GM19463 (cell line): ENCODE data around the gene STARD9.

ENCODE experiments used
- ATAC-seq: cut with Tn5 transposase; IDR thresholded peaks from one replicate; pipeline ENCODE4 v1.9.1; 2021; ENCODE audit warnings: mild to moderate bottlenecking, moderate library complexity; ENCODE audit not compliant: unreplicated experiment

The STARD9 gene

GRCh38 chr15:42693496-42693895 lies 118.1 kb downstream of the STARD9 start:
- no peak for ATAC-seq

- no peak for ATAC-seq
These were observed 118.5 kb downstream of the STARD9 start for GRCh38 chr15:42693942-42694341.

GRCh38 chr15:42694398-42694797 lies 119.0 kb downstream of the STARD9 start:
- no peak for ATAC-seq

DNA sequence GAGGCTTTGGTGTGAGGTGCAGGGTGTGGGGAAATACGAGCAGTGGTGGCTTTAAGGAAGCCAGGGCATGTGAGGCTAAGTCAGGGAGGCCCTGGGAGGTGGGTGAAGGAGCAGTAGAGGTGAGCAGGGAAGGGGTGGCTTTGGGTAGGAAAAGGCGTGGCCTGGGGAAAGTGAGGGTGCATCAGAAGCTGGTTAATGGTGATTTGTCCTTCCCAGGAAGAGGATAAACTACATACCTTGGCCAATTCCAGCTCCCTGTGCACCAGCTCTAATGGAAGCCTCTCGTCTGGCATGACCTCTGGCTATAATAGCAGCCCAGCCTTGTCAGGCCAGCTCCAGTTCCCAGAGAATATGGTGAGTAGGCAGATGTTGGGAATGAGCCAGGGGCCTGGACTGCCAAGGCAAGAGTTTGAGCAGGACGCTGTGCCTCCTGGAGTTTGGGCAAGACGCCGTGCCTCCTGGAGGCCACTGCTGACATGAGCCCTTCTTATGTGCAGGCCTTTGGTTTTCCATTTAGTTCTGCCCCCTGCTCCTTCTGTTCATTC lies 120.2 kb downstream of the STARD9 start:
- no peak for ATAC-seq

- ATAC-seq, result no peak
These were observed 121.2 kb downstream of the STARD9 start for GRCh38 chr15:42696626-42697025.

DNA sequence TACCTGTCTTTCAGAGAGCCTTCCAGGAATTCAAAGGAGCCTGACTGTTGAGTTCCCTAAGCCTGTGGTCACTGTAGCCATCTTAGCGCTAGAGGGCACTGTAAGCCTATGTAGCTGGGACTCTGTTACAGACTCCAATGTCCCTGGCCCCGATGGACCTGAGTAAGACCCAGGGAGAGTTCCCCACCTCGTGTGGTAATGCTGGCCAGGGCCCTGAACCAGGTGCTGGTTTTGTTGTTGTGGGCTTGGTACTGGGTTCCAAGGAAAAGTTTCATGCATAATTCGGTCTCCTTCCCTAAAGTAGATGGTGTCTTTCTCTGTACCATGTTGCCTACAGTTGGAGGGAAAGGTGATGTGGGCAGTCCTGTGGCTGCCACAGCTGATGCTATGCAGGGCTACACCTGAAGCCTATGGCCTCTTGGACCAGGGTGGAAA lies 129.1 kb downstream of the STARD9 start:
- no peak for ATAC-seq

GRCh38 chr15:42705336-42705735 lies 129.9 kb downstream of the STARD9 start:
- ATAC-seq, result no peak

DNA sequence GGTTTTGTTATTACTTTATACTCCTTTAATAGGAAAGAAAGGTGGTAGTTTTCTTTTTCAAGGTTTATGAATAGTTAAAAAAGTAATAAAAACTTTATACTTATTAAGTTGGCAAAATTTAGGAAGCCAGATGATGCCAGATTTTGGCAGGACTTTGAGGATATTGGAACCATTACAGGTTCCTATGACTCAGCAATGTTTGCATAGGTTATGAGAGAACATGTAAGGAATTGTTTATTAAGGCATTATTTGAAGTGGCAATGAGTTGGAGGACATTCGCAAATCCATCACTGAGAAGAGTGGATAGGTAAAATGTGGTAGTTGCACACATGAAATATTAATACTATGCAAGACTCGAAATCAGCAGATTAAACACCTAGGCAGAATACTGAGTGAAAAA lies 131.7 kb downstream of the STARD9 start:
- ATAC-seq, result no peak

- ATAC-seq, result no peak
These were observed 132.6 kb downstream of the STARD9 start for GRCh38 chr15:42707873-42708544.

DNA sequence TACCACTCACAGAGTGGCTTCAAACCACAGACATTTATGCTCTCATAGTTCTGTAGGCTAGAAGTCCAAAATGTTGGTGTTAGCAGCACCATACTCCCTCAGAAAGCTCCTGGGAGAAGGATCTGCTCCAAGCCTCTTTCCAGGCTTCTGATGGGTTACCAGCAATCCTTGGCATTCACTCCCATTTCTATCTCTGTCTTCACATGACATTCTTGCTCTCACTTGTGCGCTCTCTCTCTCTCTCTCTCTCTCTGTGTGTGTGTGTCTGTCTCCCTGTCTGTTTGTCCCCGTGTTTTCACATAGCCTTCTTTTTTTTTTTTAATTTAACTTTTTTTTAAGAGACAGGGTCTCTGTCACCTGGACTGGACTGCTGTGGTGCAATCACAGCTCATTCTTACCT lies 135.3 kb downstream of the STARD9 start:
- ATAC-seq, result no peak

DNA sequence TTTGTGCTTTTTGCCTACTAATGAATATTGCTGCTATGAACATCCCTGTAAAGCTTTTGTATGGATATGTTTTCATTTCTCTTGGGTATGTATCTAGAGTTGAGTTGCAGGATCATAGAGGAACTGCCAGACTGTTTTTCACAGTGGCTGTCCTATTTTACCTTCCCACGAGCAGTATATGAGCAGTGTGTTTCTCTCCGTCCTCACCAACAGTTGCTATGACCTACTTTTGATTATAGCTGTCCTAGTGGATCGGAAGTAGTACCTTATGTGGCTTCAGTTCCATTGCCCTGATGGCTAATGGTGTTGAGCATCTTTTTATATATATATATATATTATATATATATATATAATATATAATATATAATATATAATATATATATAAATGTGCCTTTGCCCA lies 136.3 kb downstream of the STARD9 start:
- ATAC-seq, result no peak

DNA sequence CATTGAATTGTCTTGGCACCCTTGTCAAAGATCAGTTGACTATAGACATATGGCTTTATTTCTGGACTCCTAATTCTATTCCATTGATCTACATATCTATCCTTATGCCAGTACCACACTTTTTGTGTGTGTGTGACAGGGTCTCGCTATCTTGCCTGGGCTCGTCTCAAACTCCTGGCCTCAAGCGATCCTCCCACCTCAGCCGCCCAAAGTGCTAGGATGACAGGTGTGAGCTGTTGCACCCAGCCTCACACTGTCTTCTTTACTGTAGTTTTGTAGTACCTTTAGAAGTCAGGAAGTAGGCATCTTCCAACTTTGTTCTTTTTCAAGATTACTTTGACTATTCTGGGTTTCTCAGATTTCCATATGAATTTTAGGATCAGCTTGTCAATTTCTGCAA lies 137.2 kb downstream of the STARD9 start:
- ATAC-seq, result no peak

DNA sequence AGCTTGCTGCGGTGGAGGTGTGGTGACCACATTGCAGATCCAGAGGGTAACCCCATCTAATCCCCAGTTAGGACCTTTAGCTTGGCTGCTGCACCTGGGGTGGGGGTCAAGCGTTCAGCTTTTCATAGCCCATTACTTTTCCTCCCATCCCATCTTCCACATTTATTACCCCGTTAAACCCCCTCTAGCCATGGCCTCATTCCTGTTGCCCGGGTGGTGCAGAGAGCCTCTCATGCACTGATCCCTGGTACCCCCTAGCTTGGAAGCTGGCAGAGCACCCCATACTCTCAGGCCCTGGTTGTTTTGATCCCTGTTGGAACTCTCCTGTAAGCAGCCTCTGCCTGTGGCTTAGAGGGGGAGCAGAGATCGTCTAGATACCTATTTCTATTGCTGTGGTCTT lies 140.7 kb downstream of the STARD9 start:
- no peak for ATAC-seq

GRCh38 chr15:42716626-42717025 lies 141.2 kb downstream of the STARD9 start:
- no peak for ATAC-seq

- no peak for ATAC-seq
These were observed 143.6 kb downstream of the STARD9 start for GRCh38 chr15:42719043-42719442.

GRCh38 chr15:42720071-42720470 lies 144.7 kb downstream of the STARD9 start:
- ATAC-seq, result no peak

GRCh38 chr15:42721016-42721415 lies 145.6 kb downstream of the STARD9 start:
- no peak for ATAC-seq

DNA sequence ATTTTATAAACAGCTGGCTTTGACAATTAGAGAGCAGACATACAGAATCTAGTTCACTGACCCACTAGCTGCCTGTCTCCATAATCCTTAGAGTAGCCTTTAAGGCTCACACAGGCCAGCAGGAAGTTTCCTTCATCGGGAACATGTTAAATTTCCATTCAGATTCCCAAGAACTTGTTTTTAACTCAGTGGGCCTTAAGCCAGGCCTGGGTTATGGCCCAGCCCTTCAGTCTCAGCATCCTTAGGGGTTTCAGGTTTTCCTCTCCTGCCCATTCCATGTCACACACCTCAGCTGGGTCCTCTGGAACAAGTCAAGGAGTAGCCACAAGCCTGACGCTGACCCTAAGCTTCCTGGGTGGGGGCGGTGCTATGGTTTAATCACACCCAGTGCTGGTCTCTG lies 146.5 kb downstream of the STARD9 start:
- no peak for ATAC-seq

GRCh38 chr15:42723068-42723467 lies 147.7 kb downstream of the STARD9 start:
- no peak for ATAC-seq

DNA sequence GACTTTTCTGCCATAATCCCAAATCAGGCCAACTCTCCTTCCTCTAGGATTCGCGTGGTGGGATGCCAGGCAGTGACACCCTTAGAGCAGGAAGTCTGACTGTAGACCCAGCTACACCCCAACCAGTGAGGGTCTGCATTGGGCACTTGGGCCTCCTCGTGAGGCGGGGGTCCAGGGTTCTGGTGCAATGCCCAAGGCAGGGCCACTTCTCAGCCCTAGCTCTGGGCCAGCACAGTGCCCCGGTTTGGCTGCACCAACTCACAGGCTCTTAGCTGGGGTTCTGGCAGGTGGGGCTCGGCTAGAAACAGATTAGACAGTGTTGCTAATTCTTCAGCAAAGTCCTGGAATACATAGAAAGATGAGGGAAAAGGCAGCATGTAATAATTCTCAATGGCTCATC lies 148.9 kb downstream of the STARD9 start:
- ATAC-seq, result no peak

DNA sequence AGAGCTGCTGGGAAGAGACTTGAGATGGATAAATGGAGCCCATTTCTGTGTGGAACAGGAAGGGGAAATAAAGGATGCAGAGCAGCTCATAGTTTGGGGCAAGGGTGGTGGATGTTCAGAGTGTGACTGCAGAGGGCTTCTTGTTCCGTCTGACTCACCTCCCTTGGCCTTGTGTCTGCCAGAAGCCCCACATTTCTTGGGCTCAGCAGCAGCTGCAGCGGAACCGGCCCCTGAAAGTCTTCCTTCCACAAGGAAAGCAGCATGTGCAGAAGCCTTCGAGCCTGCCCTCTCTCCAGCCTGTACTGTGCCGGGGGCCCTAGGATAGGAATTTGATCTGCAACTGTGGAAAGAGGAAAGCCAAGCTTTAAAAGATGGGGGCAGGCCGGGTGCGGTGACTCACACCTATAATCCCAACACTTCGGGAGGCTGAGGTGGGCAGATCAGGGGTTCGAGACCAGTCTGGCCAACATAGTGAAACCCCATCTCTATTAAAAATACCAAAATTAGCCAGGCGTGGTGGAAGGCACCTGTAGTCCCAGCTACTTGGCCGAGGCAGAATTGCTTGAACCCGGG lies 150.0 kb downstream of the STARD9 start:
- no peak for ATAC-seq

- ATAC-seq, result no peak
These were observed 150.7 kb downstream of the STARD9 start for GRCh38 chr15:42726114-42726513.
